CD1c-positive myeloid dendritic cell (primary cell): ENCODE measurements around the gene CYSLTR2.
A peak's percentile ranks its signal among the peaks of the same experiment; 100 is the strongest.

Source experiments
- DNase-seq: peaks from one replicate; pipeline ENCODE4 v3.0.0-alpha.2; 2016; ENCODE audit errors: extremely low spot score

Gene CYSLTR2

DNA sequence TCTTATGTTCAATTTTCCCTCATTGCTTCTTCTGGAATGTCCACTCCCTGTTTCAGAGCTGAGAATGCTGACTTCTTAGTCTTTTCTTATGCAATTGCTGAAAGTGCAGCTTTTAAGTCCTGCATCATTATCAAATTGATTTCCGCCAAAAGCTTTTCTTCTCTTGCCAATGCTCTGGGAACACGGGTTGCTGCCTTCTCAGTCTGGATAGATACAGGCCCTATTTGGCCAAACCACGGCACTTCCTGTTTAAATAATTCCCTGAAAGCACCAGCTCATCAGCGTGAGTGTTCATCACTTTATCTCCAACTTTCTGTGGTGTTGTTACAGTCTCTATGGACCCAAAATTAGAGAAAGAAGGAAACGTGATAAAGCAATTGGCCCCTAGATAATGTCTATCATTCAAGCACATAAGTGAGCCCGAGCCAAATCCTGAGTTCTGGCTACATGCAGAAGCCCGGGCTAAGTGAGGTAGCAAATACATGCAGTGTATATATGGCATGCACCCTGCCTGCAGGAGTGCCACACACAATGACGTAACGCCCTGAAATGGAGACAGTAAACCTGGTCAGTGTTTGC lies 85.7 kb downstream of the CYSLTR2 start:
- no peak for DNase-seq

DNA sequence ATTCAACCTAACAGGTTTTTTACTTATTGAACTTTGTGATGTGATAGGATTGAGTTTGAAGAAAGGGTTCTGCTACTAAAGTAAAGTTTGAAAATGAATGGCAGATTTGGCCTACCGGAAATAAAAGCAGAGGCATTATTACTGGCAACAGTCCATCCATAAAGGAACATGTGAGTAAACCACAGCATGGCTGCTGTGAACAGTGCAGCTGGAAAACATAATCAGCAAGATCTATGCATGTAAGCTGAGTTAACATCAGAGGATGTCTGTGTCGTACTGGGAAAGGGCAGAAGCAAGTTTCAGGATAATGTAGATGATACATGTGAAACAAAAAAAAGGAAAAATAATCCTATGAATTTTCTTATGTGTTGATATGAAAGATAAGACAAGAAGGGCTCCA lies 87.6 kb downstream of the CYSLTR2 start:
- DNase-seq = no peak

DNA sequence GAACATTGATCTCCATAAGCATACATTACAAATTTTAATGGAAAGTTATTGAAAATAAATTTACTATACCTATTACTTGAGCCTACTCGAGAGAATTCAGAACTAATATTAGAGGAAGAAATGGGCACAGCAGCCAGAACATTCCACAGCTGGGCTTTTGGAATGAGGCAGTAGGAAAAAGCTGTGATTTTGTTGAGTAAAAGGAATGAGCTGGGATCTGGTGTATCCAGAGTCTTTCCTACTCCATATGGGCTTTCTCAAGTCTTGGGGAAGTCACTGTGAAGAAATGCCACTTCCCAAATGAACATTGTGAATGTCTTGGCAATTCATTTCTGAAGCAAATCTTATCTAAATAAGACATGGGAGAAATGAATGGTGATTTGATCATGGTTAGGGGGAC lies 93.1 kb downstream of the CYSLTR2 start:
- no peak for DNase-seq

DNA sequence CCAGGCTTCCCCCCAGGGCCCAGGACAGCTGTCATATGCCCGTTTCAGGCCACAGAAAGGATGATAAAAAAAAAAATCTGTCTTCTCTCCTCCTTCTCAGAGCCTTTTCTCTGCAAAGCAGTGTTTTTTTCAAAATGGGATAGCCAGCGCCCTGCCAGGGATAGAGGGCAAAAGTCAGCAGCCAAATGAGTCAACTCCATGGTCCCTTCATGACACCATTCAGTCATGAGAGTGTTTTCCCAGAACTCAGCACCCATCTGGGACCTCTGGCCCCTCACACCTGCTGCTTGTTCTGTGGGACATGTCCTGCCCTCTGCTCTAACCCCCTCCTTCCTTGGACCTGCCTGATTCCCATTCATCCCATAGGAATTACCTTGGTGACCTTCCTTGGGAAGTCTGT lies 95.0 kb downstream of the CYSLTR2 start:
- no peak for DNase-seq

DNA sequence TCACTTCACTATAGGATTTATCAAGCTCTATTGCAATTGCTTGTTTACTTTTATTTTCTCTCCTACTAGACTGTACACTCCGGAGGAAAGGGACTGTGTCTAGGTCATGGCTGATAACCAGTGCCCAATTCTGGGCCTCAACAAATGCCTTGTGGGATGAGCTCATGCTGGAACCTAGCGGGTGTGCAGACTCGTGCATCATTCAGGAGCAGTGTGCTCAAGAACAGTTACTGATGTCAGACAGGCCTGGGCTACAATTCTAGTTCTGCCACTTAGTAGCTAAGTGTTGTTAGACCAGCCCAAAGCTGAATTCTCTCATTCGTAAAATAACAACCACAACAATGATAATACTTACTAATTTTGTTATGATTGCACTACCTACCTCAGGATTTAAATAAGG lies 95.4 kb downstream of the CYSLTR2 start:
- DNase-seq = no peak

DNA sequence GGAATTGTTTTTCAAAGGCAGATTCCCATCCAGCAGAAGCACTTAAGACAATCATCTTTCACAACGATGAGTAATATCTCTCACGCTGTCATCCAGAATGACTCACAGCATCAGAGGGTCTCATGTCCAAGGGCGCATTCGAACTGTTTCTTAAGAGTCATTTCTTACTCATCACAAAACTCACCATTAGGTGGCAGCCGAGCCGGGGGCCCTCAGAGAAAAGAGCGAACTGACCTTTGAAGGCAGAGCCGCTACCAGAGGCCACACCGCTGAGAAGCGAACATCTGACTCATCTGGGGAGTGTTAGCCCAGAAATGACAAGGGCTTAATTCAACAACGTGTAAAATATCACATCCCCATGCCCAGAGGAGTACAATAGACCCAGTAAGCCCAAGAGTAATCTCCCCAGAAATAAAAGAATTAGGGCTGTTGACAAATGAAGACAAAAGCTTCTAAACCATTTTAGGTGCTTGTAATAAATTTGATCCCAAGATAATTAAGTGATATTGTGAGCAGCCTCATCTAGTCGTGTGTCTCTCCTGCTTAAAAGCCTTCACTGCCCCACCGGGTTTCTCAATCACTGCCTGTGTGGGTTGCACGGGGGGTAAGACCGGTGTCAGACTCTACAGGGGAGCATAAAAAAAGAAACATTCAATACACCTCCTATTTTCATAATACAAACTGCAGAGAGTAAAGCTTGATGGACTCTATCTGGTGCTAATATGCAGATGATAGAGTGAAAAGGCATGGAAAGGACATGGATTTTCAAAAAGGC lies 96.2 kb downstream of the CYSLTR2 start:
- DNase-seq = peak; percentile 78

DNA sequence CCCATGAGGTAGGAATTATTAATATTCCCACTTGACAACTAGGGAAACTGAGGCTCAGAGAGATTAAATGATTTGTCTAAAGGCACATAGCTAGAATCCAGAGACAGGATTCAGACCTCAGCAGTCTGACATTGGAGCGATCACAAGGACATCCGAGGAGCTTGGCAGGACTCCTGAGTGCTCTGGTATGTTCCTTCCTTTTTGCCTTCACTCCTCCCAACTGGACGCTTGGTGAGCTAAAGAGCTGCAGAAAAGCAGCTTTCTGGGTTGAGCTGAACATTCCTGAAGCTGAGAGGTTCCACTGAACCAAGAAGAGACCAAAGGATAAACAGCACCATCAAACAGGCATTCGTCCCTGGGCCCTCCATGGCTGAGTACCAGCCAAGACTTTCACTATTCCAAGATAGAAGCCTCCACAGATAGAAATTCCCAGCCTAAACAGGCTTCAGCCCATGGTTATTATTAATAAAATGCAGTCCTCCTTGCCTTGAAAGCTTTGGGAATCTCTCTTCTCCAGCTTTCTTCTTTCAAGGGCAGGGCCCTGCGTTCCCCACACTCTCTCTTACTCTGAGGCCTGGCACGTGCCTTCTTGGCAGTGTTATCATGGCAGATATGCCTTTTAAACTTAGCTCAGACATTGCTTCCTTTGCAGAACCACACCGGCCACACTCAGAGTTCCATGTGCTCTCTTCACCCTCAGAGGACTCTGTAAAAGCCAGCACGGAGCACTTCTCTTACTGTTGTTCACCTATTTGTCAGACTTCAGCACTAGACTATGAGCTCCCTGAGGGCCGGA lies 97.1 kb downstream of the CYSLTR2 start:
- DNase-seq = no peak

DNA sequence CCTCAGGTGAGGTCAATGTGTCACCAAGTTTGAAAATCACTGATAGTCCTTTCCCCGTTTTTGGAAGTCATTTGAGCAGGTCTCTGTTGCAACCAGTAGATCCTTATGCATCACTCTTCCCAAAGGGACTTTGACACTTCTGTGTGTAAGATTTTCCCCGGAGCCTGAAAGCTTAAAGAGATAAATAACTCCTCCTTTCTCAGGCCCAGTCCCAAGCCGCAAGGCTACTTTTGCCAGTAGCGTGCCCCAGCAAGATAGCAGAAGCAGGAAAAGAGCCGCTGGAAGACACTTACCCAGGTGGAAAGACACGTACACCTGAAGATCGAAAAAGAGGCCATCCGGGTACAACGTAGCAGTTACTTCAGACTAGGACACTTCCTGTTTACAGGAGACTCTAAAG lies 106.9 kb downstream of the CYSLTR2 start:
- DNase-seq = no peak
